Cardiac fibroblast (primary cell): ENCODE results near the gene CTXN2.

Experiments
- DNase-seq, 2 donors: peaks; one replicate each; pipeline versions ENCODE4 v3.0.0 to v3.0.0-alpha.2; 2010; ENCODE audit warnings: low read depth in 2 of 2
- H3K4me3 ChIP-seq, 2 donors: replicated peaks in 1 of 2; 1 replicate in 1 of 2; 2 replicates in 1 of 2; pipeline ENCODE4 v1.5.1; 2011; ENCODE audit warnings: low read depth in 2 of 2, low read length in 2 of 2, mild to moderate bottlenecking in 2 of 2, moderate library complexity in 1 of 2
- TF ChIP-seq, protein P1 (sequence below): IDR thresholded peaks from one replicate; pipeline ENCODE4 v1.5.1; 2011; ENCODE audit warnings: low read depth, mild to moderate bottlenecking, low read length, inconsistent platforms

Gene CTXN2

DNA sequence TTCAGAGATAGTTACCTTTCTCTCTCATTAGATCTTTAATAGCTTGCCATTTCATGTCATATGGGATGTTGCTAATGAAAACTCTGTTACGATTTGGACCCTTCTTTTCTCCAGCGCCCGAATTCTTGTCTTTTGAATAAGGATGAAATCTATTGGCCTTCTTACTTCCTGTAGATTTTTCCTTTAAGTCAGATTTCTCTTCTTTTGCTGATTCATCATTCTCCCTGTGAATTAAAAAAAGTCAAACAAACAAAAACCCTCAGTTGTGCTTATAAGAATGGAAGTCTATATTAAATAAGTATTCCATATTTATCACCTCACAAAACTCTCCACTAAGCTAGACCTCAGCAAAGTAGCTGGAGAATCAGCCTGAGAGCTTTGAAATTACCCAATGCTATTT, 22.8 kb upstream of the CTXN2 start:
- no peak overlapping the region for H3K4me3 ChIP-seq
- DNase-seq: no peak
- TF ChIP-seq, protein P1, sequence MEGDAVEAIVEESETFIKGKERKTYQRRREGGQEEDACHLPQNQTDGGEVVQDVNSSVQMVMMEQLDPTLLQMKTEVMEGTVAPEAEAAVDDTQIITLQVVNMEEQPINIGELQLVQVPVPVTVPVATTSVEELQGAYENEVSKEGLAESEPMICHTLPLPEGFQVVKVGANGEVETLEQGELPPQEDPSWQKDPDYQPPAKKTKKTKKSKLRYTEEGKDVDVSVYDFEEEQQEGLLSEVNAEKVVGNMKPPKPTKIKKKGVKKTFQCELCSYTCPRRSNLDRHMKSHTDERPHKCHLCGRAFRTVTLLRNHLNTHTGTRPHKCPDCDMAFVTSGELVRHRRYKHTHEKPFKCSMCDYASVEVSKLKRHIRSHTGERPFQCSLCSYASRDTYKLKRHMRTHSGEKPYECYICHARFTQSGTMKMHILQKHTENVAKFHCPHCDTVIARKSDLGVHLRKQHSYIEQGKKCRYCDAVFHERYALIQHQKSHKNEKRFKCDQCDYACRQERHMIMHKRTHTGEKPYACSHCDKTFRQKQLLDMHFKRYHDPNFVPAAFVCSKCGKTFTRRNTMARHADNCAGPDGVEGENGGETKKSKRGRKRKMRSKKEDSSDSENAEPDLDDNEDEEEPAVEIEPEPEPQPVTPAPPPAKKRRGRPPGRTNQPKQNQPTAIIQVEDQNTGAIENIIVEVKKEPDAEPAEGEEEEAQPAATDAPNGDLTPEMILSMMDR: no peak

DNA sequence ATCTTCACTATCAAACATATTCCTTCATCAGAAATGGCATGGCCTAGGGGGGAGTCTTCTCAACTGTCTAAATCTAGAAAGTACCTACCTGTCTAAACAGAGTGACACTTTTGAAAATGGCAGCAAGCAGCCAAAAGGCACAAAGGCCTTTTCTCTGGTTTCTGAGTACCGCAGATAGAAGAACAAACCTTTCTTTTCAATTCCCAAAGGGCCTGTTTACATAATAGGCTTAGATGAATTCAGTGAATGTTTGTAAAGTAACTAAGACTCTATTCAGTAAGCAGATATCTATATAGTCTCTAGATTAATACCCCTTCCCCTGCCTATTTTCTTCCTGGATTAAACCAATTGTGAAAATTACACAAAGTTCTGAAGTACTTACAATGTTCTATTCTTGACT, 20.5 kb upstream of the CTXN2 start:
- H3K4me3 ChIP-seq: no peak overlapping the region
- TF ChIP-seq, protein P1: no peak
- DNase-seq: no peak

DNA sequence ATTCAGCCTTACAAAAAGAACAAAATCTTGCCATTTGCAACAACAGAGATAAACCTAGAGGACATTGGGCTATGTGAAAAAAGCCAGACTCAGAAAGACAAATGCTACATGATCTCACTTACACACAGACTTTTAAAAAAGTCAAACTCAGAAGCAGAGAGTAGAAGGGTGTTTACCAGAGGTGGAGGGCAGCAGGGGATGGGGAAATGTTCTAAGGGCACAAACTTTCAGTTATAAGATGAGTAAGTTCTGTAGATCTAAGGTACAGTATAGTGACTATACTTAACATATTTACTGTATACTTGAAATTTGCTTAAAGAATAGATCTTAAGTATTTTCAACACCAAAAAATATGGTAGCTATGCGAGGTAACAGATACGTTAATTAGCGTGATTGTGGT, 16.3 kb upstream of the CTXN2 start:
- TF ChIP-seq, protein P1: no peak
- DNase-seq: no peak
- H3K4me3 ChIP-seq: no peak overlapping the region

DNA sequence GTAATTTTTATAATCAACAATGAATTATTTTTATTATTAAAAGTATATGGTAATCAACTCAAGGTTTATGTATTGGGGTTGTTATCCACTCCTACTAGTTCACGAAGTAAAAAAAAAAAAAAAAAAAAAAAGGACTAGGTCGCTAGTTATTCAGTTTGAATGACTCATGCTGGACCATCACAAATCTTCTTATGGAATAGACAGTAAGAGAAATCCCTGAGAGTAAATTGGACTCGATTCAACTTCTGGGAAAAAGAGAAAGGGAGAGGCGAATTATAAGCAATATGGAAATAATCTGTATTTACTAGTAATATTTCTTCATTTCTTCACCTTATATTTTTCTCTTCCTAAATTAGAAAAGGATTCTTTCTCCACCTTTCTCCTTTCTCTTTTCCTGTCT, 15.4 kb upstream of the CTXN2 start:
- DNase-seq: no peak
- TF ChIP-seq, protein P1: no peak
- H3K4me3 ChIP-seq: no peak overlapping the region

DNA sequence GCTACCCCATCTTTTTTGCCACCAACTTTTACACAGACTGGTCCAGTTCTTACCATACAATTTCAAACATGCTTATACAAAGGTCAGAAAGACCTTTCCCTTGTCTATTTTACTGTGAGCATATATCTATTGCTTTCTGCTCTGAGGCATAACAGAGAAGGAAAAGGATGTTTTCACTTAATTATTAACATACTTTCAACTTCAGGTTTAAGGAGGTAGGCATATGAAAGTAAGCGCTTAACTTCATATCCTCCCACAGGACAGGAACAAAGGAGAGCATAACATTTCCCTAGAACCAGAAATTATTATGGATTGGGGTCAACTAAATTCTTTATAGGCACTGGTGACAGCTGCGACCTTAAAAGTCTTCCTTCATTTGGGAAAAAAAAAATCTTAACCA, 14.5 kb upstream of the CTXN2 start:
- DNase-seq: no peak
- TF ChIP-seq, protein P1: no peak
- H3K4me3 ChIP-seq: no peak overlapping the region

DNA sequence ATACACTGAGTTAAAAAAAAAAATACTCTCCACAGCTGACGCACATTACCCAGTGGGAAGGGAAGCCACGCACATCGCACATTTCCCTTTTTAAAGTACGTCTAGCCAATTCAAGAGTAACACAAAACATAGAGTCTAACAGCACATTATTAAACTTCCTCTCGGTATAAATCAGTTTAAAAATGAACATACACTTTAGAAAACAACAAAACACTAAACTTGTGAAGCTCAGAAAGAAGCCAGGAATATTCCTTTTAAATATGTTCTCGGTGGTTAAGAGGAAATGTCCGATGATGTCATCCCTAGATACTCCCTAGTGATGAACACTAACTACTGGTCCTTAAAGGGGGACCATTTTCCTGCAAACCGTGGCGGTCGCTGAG, 14.1 kb upstream of the CTXN2 start:
- TF ChIP-seq, protein P1: no peak
- peak overlapping the region; percentile 32 to 52 for H3K4me3 ChIP-seq
- peak; percentile 19 to 59 for DNase-seq
